ENCODE measurements around the gene ENOX1. TPM values are rescaled to one million over a fixed set of nuclear protein-coding genes. Genes with fewer than 3 reads are reported as not detected.

ENOX1 gene
- total and polyA plus RNA-seq, 2 of the 8 experiments (the other 6 are each of a cell fraction or from before 2014, with no cell fraction given), result 0.23 to 0.37 TPM

- Histone ChIP-seq H3K79me2 (ENCODE audit: control insufficient read depth in 1 of 2, insufficient read depth in 2 of 2, low read length in 2 of 2) (no peaks in the 10 kb centered on the region), H3K4me1 (replicated peaks in 1 of 4; ENCODE audit: control insufficient read depth in 3 of 4, insufficient read depth in 4 of 4, low read length in 3 of 4) (peaks cover 0 to 5% (median 3%) of the 10 kb centered on the region in 4 experiments; a peak in 2 of 7 replicates), H3K27me3 (replicated peaks in 1 of 4; ENCODE audit: control insufficient read depth in 3 of 4, extremely low read depth in 1 of 4, insufficient read depth in 3 of 4, low read length in 3 of 4) (no peaks in the 10 kb centered on the region), H4K91ac (replicated peaks; ENCODE audit: insufficient read length, low read length) (no peak overlapping the region), H3K9ac (replicated peaks in 1 of 4; ENCODE audit: extremely low read depth in 1 of 4, low read depth in 3 of 4, low read length in 3 of 4) (no peak overlapping the region), H3K4me3 (ENCODE audit: extremely low read depth in 1 of 4, insufficient read depth in 2 of 4, low read depth in 3 of 4, low read length in 4 of 4) (no peak overlapping the region), H4K8ac (ENCODE audit: extremely low read depth, insufficient read depth, low read length) (no peak overlapping the region), H3K14ac (ENCODE audit: insufficient read length) (no peak overlapping the region), H3K23me2 (ENCODE audit: low read depth, low read length) (no peaks in the 10 kb centered on the region; the same call in 1 of the 2 replicates), H2BK15ac (ENCODE audit: low read length) (no peak overlapping the region), H4K5ac (ENCODE audit: insufficient read length, low read depth, low read length) (no peak overlapping the region), H3K27ac (ENCODE audit: low read depth, low read length) (no peak overlapping the region), H2BK12ac (ENCODE audit: low read depth, low read length) (no peak overlapping the region), H4K20me1 (replicated peaks in 1 of 2; ENCODE audit: control insufficient read depth in 1 of 2, insufficient read depth in 2 of 2, low read length in 2 of 2) (no peaks in the 10 kb centered on the region), H2BK120ac (replicated peaks; ENCODE audit: low read depth, low read length) (no peak overlapping the region), H2BK20ac (ENCODE audit: low read length) (no peak overlapping the region), H3K23ac (ENCODE audit: insufficient read length) (no peak overlapping the region), H2BK5ac (ENCODE audit: low read depth, low read length) (no peak overlapping the region), H3K36me3 (ENCODE audit: control insufficient read depth in 2 of 4, insufficient read depth in 4 of 4, low read length in 3 of 4) (no peaks in the 10 kb centered on the region), H2AFZ (ENCODE audit: low read length) (no peak overlapping the region), H3K18ac (ENCODE audit: extremely low read depth, low read length) (no peak overlapping the region), H3K56ac (replicated peaks; ENCODE audit: insufficient read length, low read depth, low read length) (no peak overlapping the region), H3K79me1 (ENCODE audit: low read depth, low read length) (no peaks in the 10 kb centered on the region), H3K4me2 (ENCODE audit: insufficient read depth in 1 of 2, low read depth in 2 of 2, low read length in 2 of 2) (no peak overlapping the region), H2AK5ac (ENCODE audit: low read depth, low read length) (no peak overlapping the region), H3K9me3 (ENCODE audit: insufficient read depth in 2 of 2, low read depth in 1 of 2, low read length in 1 of 2) (no peaks in the 10 kb centered on the region), H3K4ac (replicated peaks; ENCODE audit: insufficient read length, low read depth, low read length) (no peak overlapping the region)
- ChIA-PET CTCF (ENCODE audit: partially characterized antibody) (interaction anchor here (1.2 kb wide), 1 partner anchor 11 kb away, joined by 3 read pairs; no protein-coding TSS in a partner anchor), POLR2A (ENCODE audit: partially characterized antibody) (no interaction called here)
- TF ChIP-seq FOSL1 (IDR thresholded peaks at IDR 0.05; ENCODE audit: insufficient read depth, low read depth, low read length), result no peak
- TF ChIP-seq TAF1 (IDR thresholded peaks at IDR 0.05; ENCODE audit: low read depth, low read length), result no peak
- TF ChIP-seq NANOG (IDR thresholded peaks at IDR 0.05; ENCODE audit: insufficient read depth, low read depth, low read length, poor library complexity, severe bottlenecking), result no peak
- TF ChIP-seq KDM4A (IDR thresholded peaks at IDR 0.05; ENCODE audit: low read depth, low read length, severe bottlenecking), result no peak
- TF ChIP-seq SIX5 (IDR thresholded peaks at IDR 0.05; ENCODE audit: low read depth, low read length), result no peak
- no peak for TF ChIP-seq E2F6 (IDR thresholded peaks at IDR 0.05)
- no peak for TF ChIP-seq HDAC2 (IDR thresholded peaks at IDR 0.05; ENCODE audit: borderline replicate concordance in 1 of 2, low read depth in 2 of 2, low read length in 2 of 2)
- TF ChIP-seq POU5F1 (IDR thresholded peaks at IDR 0.05; ENCODE audit: low read depth, low read length), result no peak
- WGBS, 2 experiments (ENCODE audit: extremely low coverage in 1 of 2, insufficient coverage in 1 of 2, insufficient read length in 1 of 2, insufficient replicate concordance in 2 of 2, low coverage in 1 of 2, low lambda C conversion rate in 2 of 2, missing lambda C conversion rate in 1 of 2), result 53% methylated on average over 3 of the region's 3 CpGs; no CpG with 5 or more reads in 1 of the 2 experiments
- no peak for DNase-seq (ENCODE audit: low read depth in 1 of 2, low spot score in 2 of 2)
- no peak for FAIRE-seq
Observed at GRCh38 chr13:43686557-43686956, 100.2 kb downstream of the ENOX1 start.

Data from H1 (cell line).